Measurements from ENCODE around the gene SORD. TPM values are rescaled to one million over a fixed set of nuclear protein-coding genes. Genes with fewer than 3 reads are reported as not detected.
"Not testable (repeated sequence)": the region's sequence is repeated elsewhere in the genome, so short reads cannot be mapped to it uniquely, and the experiment has no call there.

The SORD gene
- total RNA-seq, 2 experiments from 2014 or later, result 14.5 to 15.6 TPM

GRCh38 chr15:45030743-45031142, 7.7 kb downstream of the SORD start:
- Mint-ChIP-seq H3K27ac (no peak overlapping the region), H3K27me3 (no peaks in the 10 kb centered on the region), H3K36me3 (peaks cover 13% of the 10 kb centered on the region), H3K4me3 (no peak overlapping the region), H3K9me3 (no peaks in the 10 kb centered on the region), H3K4me1 (ENCODE audit: low read depth) (no peaks in the 10 kb centered on the region)
- ChIA-PET POLR2A (no interaction called here), CTCF (interaction anchor here (2.0 kb wide), 1 partner anchor 177 kb away, joined by 5 read pairs; no protein-coding TSS in a partner anchor)
- DNase-seq, result no peak
- intact Hi-C loops (cut with micrococcal nuclease), result no loop called here

GRCh38 chr15:45031522-45032028, 8.6 kb downstream of the SORD start:
- H3K4me1 Mint-ChIP-seq (ENCODE audit: low read depth); H3K27me3 Mint-ChIP-seq; H3K27ac Mint-ChIP-seq; CTCF ChIA-PET; H3K9me3 Mint-ChIP-seq; POLR2A ChIA-PET; DNase-seq; H3K4me3 Mint-ChIP-seq; intact Hi-C loops (cut with micrococcal nuclease): not testable (repeated sequence)
- H3K36me3 Mint-ChIP-seq, result peaks cover 14% of the 10 kb centered on the region

- POLR2A ChIA-PET; H3K4me1 Mint-ChIP-seq (ENCODE audit: low read depth); H3K27ac Mint-ChIP-seq; H3K4me3 Mint-ChIP-seq; H3K9me3 Mint-ChIP-seq; H3K27me3 Mint-ChIP-seq; intact Hi-C loops (cut with micrococcal nuclease); DNase-seq; CTCF ChIA-PET: not testable (repeated sequence)
- H3K36me3 Mint-ChIP-seq, result peaks cover 12% of the 10 kb centered on the region
These were observed 9.5 kb downstream of the SORD start for GRCh38 chr15:45032501-45032900.

- POLR2A ChIA-PET; H3K4me3 Mint-ChIP-seq; DNase-seq; intact Hi-C loops (cut with micrococcal nuclease); H3K27me3 Mint-ChIP-seq; H3K4me1 Mint-ChIP-seq (ENCODE audit: low read depth); H3K27ac Mint-ChIP-seq; H3K9me3 Mint-ChIP-seq: not testable (repeated sequence)
- peaks cover 12% of the 10 kb centered on the region for H3K36me3 Mint-ChIP-seq
- CTCF ChIA-PET, result interaction anchor here (4.8 to 5.2 kb wide), 2 partner anchors 65 to 181 kb away, joined by 24 to 49 read pairs; no protein-coding TSS in a partner anchor
These were observed 11.1 kb downstream of the SORD start for GRCh38 chr15:45034087-45034486.

DNA sequence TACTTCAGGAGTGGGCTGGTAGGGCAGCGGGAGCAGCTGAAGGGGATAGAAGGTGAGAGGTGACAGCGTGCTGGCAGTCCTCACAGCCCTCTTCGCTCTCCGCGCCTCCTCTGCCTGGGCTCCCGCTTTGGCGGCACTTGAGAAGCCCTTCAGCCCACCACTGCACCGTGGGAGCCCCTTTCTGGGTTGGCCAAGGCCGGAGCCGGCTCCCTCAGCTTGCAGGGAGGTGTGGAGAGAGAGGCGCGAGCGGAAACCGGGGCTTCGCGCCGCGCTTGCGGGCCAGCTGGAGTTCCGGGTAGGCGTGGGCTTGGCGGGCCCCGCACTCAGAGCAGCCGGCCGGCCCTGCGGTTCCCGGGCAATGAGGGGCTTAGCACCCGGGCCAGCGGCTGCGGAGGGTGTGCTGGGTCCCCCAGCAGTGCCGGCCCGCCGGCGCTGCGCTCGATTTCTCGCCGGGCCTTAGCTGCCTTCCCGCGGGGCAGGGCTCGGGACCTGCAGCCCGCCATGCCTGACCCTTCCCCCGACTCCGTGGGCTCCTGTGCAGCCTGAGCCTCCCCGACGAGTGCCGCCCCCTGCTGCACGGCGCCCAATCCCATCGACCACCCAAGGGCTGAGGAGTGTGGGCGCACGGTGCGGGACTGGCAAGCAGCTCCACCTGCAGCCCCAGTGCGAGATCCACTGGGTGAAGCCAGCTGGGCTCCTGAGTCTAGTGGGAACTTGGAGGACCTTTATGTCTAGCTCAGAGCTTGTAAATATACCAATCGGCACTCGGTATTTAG, 11.8 kb downstream of the SORD start:
- peaks cover 12% of the 10 kb centered on the region for H3K36me3 Mint-ChIP-seq
- POLR2A ChIA-PET; H3K9me3 Mint-ChIP-seq; H3K27me3 Mint-ChIP-seq; H3K4me3 Mint-ChIP-seq; H3K27ac Mint-ChIP-seq; H3K4me1 Mint-ChIP-seq (ENCODE audit: low read depth); DNase-seq: not testable (repeated sequence)
- intact Hi-C loops (cut with micrococcal nuclease), result loop anchor here (5.0 kb wide), 2 partner anchors 72 to 182 kb away; no protein-coding TSS in a partner anchor
- CTCF ChIA-PET, result interaction anchor here (2.9 to 5.2 kb wide), 3 partner anchors 13 to 182 kb away, joined by 13 to 49 read pairs (median 24); partner anchors contain the start of gene SORD

DNA sequence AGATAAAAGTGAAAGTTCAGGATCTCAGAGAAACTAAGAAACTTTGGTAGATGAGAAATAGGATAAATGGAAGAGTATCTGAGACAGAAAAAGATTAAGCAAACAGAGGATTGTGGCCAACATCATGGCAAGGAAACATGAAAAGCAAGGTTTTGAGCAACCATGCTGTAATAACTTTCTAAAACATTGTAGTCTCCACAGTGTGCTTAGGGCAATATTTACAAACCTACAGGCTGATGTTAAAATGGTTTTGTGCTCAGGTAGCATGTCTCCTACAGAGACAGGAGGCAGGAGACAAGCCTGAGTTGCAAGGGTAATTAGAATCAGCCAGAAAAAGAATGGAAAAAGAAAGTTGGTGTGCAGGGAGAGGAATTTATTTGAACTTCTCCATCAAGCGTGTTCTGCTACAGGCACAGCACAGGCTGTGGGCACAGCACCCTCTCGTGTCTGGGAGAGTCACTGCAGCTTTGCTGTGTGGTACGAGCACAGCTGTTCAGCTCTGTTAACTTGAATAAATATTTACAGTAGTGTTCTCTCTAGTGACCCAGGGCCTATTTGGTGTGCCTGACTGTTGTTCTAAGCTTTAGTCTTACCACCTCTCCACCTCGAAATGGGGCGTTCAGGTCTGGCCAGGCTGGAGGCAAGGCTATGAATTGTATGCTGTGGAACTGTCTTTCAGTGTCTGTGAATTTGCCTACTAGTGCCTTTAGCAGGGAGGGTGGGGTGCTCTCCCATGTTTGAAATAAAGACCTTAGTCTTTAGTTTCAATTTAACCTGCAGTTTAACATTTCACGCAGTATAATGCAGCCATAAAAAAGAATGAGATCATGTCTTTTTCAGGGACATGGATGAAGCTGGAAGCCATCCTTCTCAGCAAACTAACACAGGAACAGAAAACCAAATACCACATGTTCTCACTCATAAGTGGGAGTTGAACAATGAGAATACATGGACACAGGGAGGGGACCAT, 14.1 kb downstream of the SORD start:
- H3K9me3 Mint-ChIP-seq; H3K27ac Mint-ChIP-seq; H3K27me3 Mint-ChIP-seq; H3K4me3 Mint-ChIP-seq; H3K4me1 Mint-ChIP-seq (ENCODE audit: low read depth); H3K36me3 Mint-ChIP-seq; POLR2A ChIA-PET: not testable (repeated sequence)
- CTCF ChIA-PET, result interaction anchor here (1.1 to 5.2 kb wide), 12 partner anchors 8 to 458 kb away, joined by 3 to 49 read pairs (median 4); partner anchors contain the start of gene SORD
- intact Hi-C loops (cut with micrococcal nuclease), result loop anchor here (5.0 kb wide), 2 partner anchors 75 to 185 kb away; no protein-coding TSS in a partner anchor
- peak; percentile 79 for DNase-seq

- Mint-ChIP-seq H3K27ac (no peak overlapping the region), H3K27me3 (no peaks in the 10 kb centered on the region), H3K9me3 (no peaks in the 10 kb centered on the region), H3K36me3 (peaks cover 4% of the 10 kb centered on the region), H3K4me1 (ENCODE audit: low read depth) (peaks cover 9% of the 10 kb centered on the region), H3K4me3 (no peak overlapping the region)
- no peak for DNase-seq
- intact Hi-C loops (cut with micrococcal nuclease), result loop anchor here (5.0 kb wide), 2 partner anchors 76 to 186 kb away; no protein-coding TSS in a partner anchor
- CTCF ChIA-PET, result interaction anchor here (0.7 to 5.2 kb wide), 5 partner anchors 9 to 185 kb away, joined by 3 to 49 read pairs (median 4); no protein-coding TSS in a partner anchor
- POLR2A ChIA-PET, result no interaction called here
These were observed 14.9 kb downstream of the SORD start for GRCh38 chr15:45037936-45038335.

DNA sequence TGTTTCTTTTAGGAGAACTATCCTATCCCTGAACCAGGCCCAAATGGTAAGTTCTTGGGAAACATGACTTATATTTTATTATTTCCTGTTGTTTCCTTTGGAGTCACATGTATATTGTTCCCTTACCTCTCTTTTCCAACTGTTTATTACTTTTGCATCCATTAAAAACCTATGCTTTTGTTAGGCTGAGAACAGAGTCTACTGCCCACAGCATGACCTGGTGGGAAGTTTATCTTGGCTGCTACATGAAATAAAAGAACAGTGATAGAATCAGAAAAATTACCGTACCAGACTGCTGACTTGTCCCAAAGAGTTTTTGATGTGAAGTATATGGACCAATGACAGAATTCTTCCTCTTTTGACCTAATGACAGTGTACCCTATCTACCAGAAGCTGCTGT, 17.4 kb downstream of the SORD start:
- H3K4me3 Mint-ChIP-seq, result not testable (repeated sequence)

GRCh38 chr15:45041538-45041937, 18.5 kb downstream of the SORD start:
- H3K4me1 Mint-ChIP-seq (ENCODE audit: low read depth); H3K36me3 Mint-ChIP-seq; H3K4me3 Mint-ChIP-seq; H3K27me3 Mint-ChIP-seq; intact Hi-C loops (cut with micrococcal nuclease); H3K9me3 Mint-ChIP-seq; POLR2A ChIA-PET; CTCF ChIA-PET; H3K27ac Mint-ChIP-seq; DNase-seq: not testable (repeated sequence)

More for the DNA sequence above, 17.4 kb downstream of the SORD start:
- intact Hi-C loops (cut with micrococcal nuclease); POLR2A ChIA-PET; H3K27ac Mint-ChIP-seq; H3K36me3 Mint-ChIP-seq; DNase-seq; H3K9me3 Mint-ChIP-seq; H3K4me1 Mint-ChIP-seq (ENCODE audit: low read depth); H3K27me3 Mint-ChIP-seq; CTCF ChIA-PET: not testable (repeated sequence)

- POLR2A ChIA-PET; H3K4me3 Mint-ChIP-seq; H3K27ac Mint-ChIP-seq; DNase-seq; H3K36me3 Mint-ChIP-seq; H3K27me3 Mint-ChIP-seq; H3K9me3 Mint-ChIP-seq; H3K4me1 Mint-ChIP-seq (ENCODE audit: low read depth); intact Hi-C loops (cut with micrococcal nuclease); CTCF ChIA-PET: not testable (repeated sequence)
These were observed 19.9 kb downstream of the SORD start for GRCh38 chr15:45042859-45043258.

GRCh38 chr15:45044270-45044669, 21.3 kb downstream of the SORD start:
- CTCF ChIA-PET, H3K4me3 Mint-ChIP-seq: not testable (repeated sequence)

GRCh38 chr15:45048449-45048793, 25.4 kb downstream of the SORD start:
- H3K27ac Mint-ChIP-seq, result not testable (repeated sequence)

More at GRCh38 chr15:45044270-45044669, 21.3 kb downstream of the SORD start:
- POLR2A ChIA-PET; DNase-seq; H3K27me3 Mint-ChIP-seq; H3K27ac Mint-ChIP-seq; H3K9me3 Mint-ChIP-seq; H3K4me1 Mint-ChIP-seq (ENCODE audit: low read depth); intact Hi-C loops (cut with micrococcal nuclease): not testable (repeated sequence)
- peaks cover 18% of the 10 kb centered on the region for H3K36me3 Mint-ChIP-seq

More at GRCh38 chr15:45048449-45048793, 25.4 kb downstream of the SORD start:
- intact Hi-C loops (cut with micrococcal nuclease); CTCF ChIA-PET; H3K27me3 Mint-ChIP-seq; DNase-seq; H3K4me1 Mint-ChIP-seq (ENCODE audit: low read depth); H3K4me3 Mint-ChIP-seq; POLR2A ChIA-PET: not testable (repeated sequence)
- peaks cover 12% of the 10 kb centered on the region for H3K9me3 Mint-ChIP-seq
- H3K36me3 Mint-ChIP-seq, result peaks cover 46% of the 10 kb centered on the region
